HK-2 (cell line): ENCODE data around the gene ZSWIM6.

Experiments used
- DNase-seq: peaks from one replicate; pipeline ENCODE4 v3.0.0-alpha.2; 2018; ENCODE audit not compliant: unreplicated experiment

Gene ZSWIM6

GRCh38 chr5:61482980-61483379 lies 150.9 kb downstream of the ZSWIM6 start:
- DNase-seq: no peak

GRCh38 chr5:61486476-61486875 lies 154.4 kb downstream of the ZSWIM6 start:
- no peak for DNase-seq

- DNase-seq: no peak
Measured at GRCh38 chr5:61489574-61489973, 157.5 kb downstream of the ZSWIM6 start.

- no peak for DNase-seq
Measured at GRCh38 chr5:61491861-61492260, 159.8 kb downstream of the ZSWIM6 start.

- DNase-seq: no peak
Measured at GRCh38 chr5:61493973-61494372, 161.9 kb downstream of the ZSWIM6 start.

- no peak for DNase-seq
Measured at GRCh38 chr5:61496446-61496845, 164.4 kb downstream of the ZSWIM6 start.

- no peak for DNase-seq
Measured at GRCh38 chr5:61496860-61497259, 164.8 kb downstream of the ZSWIM6 start.

GRCh38 chr5:61498121-61498520 lies 166.1 kb downstream of the ZSWIM6 start:
- no peak for DNase-seq

- no peak for DNase-seq
Measured at GRCh38 chr5:61501971-61502370, 169.9 kb downstream of the ZSWIM6 start.

- no peak for DNase-seq
Measured at GRCh38 chr5:61504143-61504770, 172.2 kb downstream of the ZSWIM6 start.

GRCh38 chr5:61505281-61505680 lies 173.2 kb downstream of the ZSWIM6 start:
- no peak for DNase-seq

GRCh38 chr5:61507232-61507631 lies 175.2 kb downstream of the ZSWIM6 start:
- no peak for DNase-seq

GRCh38 chr5:61516946-61517345 lies 184.9 kb downstream of the ZSWIM6 start:
- DNase-seq: no peak

- no peak for DNase-seq
Measured at GRCh38 chr5:61519728-61520277, 187.7 kb downstream of the ZSWIM6 start.

GRCh38 chr5:61523073-61523472 lies 191.0 kb downstream of the ZSWIM6 start:
- DNase-seq: no peak

GRCh38 chr5:61523997-61524396 lies 191.9 kb downstream of the ZSWIM6 start:
- no peak for DNase-seq

GRCh38 chr5:61525512-61526206 lies 193.6 kb downstream of the ZSWIM6 start:
- DNase-seq: no peak

GRCh38 chr5:61526207-61526519 lies 194.1 kb downstream of the ZSWIM6 start:
- no peak for DNase-seq

GRCh38 chr5:61532983-61533382 lies 200.9 kb downstream of the ZSWIM6 start:
- no peak for DNase-seq

- DNase-seq: no peak
Measured at GRCh38 chr5:61534481-61535267, 202.6 kb downstream of the ZSWIM6 start.

- no peak for DNase-seq
Measured at GRCh38 chr5:61535828-61536227, 203.8 kb downstream of the ZSWIM6 start.

GRCh38 chr5:61536922-61537321 lies 204.9 kb downstream of the ZSWIM6 start:
- DNase-seq: no peak
